Measurements from ENCODE around the gene TTBK1.

- TF ChIP-seq POLR2A (IDR thresholded peaks at IDR 0.05) (no peak), CTCF (IDR thresholded peaks at IDR 0.05) (no peak)
Observed at GRCh38 chr6:43265564-43265963, 22.3 kb downstream of the TTBK1 start.

All from body of pancreas (tissue), 4 donors.